Nephron (organoid): Measurements from ENCODE around the gene CNIH1.
"Not testable (repeated sequence)": the region's sequence is repeated elsewhere in the genome, so short reads cannot be mapped to it uniquely, and the experiment has no call there.

Source experiments
- H3K27ac Mint-ChIP-seq, 3 experiments: 2 replicates each; pipeline ENCODE4 v1.8.0; 2020; ENCODE audit warnings: mixed read lengths in 3 of 3, mild to moderate bottlenecking in 2 of 3, moderate library complexity in 1 of 3
- H3K27me3 Mint-ChIP-seq: 2 replicates; pipeline ENCODE4 v1.8.0; 2021; ENCODE audit warnings: low read depth, mild to moderate bottlenecking, moderate library complexity, mixed read lengths
- H3K36me3 Mint-ChIP-seq: 2 replicates; pipeline ENCODE4 v1.8.0; 2020; ENCODE audit warnings: low read depth, mixed read lengths
- H3K4me1 Mint-ChIP-seq: 2 replicates; pipeline ENCODE4 v1.8.0; 2020; ENCODE audit warnings: mixed read lengths
- H3K4me3 Mint-ChIP-seq, 3 experiments: 2 replicates each; pipeline ENCODE4 v1.8.0; 2020; ENCODE audit warnings: mild to moderate bottlenecking in 3 of 3, mixed read lengths in 3 of 3, moderate library complexity in 2 of 3
- H3K9me3 Mint-ChIP-seq: 2 replicates; pipeline ENCODE4 v1.8.0; 2020; ENCODE audit warnings: mixed read lengths
- CTCF ChIP-seq, 3 experiments: fragments of 200-600 bp; sonication (generic); IDR thresholded peaks; one replicate each; pipeline ENCODE4 v1.5.0; 2021; ENCODE audit warnings: antibody characterized with exemption in 3 of 3; ENCODE audit not compliant: unreplicated experiment in 3 of 3

The CNIH1 gene

DNA sequence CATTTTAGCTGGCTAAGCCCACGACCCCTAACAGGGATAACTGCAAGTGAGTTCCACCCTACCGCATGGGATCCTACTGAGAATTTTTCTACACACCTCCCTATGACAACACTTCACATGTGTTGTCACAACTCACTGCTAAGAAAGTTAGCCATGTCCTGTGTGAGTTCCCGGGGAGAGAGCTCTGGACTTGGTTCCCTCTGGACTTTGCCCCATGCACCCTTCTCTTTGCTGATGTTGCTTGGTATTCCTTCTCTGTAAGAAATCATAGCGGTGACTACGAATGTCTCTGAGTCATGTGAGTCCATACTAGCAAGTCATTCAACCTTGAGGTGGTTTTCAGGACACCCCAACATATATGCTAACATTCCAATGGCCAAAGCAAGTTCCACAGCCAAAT is 53.8 kb downstream of the CNIH1 start:
- Mint-ChIP-seq H3K36me3 (no peaks in the 10 kb centered on the region), H3K27ac (no peak overlapping the region), H3K4me3 (no peak overlapping the region), H3K9me3 (no peaks in the 10 kb centered on the region), H3K4me1 (no peaks in the 10 kb centered on the region), H3K27me3 (peaks cover 7% of the 10 kb centered on the region)
- no peak for TF ChIP-seq CTCF (IDR thresholded peaks at IDR 0.05; ENCODE audit: unreplicated experiment in 3 of 3)

DNA sequence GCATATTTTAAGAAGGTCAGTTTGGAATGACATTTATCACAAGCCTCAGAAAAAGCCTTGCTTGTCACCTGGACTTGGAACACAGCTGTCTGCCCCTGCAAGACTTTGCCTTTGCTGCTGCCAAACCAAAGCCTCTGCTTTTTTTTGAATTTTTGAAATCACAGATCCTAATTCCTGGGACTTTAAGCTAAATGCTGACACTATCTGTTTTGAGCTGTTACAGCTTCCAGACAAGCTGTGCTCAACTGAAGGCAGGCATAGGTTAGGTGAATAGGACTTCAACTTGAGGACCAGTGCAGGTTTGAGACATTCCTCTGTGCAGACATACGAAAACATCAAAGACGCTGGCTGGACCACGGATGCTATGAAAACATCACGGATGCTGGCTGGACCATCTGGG is 55.6 kb downstream of the CNIH1 start:
- H3K27ac Mint-ChIP-seq = no peak overlapping the region
- no peaks in the 10 kb centered on the region for H3K9me3 Mint-ChIP-seq
- peaks cover 4% of the 10 kb centered on the region for H3K4me1 Mint-ChIP-seq
- H3K27me3 Mint-ChIP-seq = peaks cover 7% of the 10 kb centered on the region
- no peak for TF ChIP-seq CTCF (IDR thresholded peaks at IDR 0.05; ENCODE audit: unreplicated experiment in 3 of 3)
- H3K4me3 Mint-ChIP-seq = no peak overlapping the region
- H3K36me3 Mint-ChIP-seq = no peaks in the 10 kb centered on the region

- H3K4me3 Mint-ChIP-seq = no peak overlapping the region
- no peaks in the 10 kb centered on the region for H3K36me3 Mint-ChIP-seq
- H3K27ac Mint-ChIP-seq = no peak overlapping the region
- H3K4me1 Mint-ChIP-seq = peaks cover 4% of the 10 kb centered on the region
- no peak for TF ChIP-seq CTCF (IDR thresholded peaks at IDR 0.05; ENCODE audit: unreplicated experiment in 3 of 3)
- H3K9me3 Mint-ChIP-seq = no peaks in the 10 kb centered on the region
- H3K27me3 Mint-ChIP-seq = peaks cover 7% of the 10 kb centered on the region
Measured at GRCh38 chr14:54383835-54384234, 57.3 kb downstream of the CNIH1 start.

- TF ChIP-seq CTCF (IDR thresholded peaks at IDR 0.05; ENCODE audit: unreplicated experiment in 3 of 3) = no peak
- H3K36me3 Mint-ChIP-seq = no peaks in the 10 kb centered on the region
- H3K27me3 Mint-ChIP-seq = peaks cover 7% of the 10 kb centered on the region
- H3K9me3 Mint-ChIP-seq = no peaks in the 10 kb centered on the region
- H3K27ac Mint-ChIP-seq = peak overlapping the region in 1 of 3 experiments; percentile 35
- peaks cover 4% of the 10 kb centered on the region for H3K4me1 Mint-ChIP-seq
- H3K4me3 Mint-ChIP-seq = no peak overlapping the region
Measured at GRCh38 chr14:54381821-54382220, 59.4 kb downstream of the CNIH1 start.

- H3K4me3 Mint-ChIP-seq, H3K9me3 Mint-ChIP-seq, H3K27me3 Mint-ChIP-seq: not testable (repeated sequence)
Measured at GRCh38 chr14:54380558-54380957, 60.6 kb downstream of the CNIH1 start.

DNA sequence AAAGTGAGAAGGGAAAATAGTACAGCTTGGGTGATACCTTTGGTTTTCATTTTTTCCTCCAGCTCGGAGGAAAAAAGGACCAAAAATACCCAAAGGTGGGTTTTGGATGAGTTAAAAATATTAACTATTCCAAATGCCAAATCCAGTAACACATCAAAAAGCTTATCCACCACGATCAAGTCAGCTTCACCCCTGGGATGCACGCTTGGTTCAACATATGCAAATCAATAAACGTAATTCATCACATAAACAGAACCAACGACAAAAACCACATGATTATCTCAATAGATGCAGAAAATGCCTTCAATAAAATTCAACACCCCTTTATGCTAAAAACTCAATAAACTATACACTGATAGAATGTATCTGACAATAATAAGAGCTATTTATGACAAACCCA is 62.3 kb downstream of the CNIH1 start:
- not testable (repeated sequence) for H3K4me3 Mint-ChIP-seq, H3K27me3 Mint-ChIP-seq, H3K27ac Mint-ChIP-seq

More at GRCh38 chr14:54380558-54380957, 60.6 kb downstream of the CNIH1 start:
- not testable (repeated sequence) for H3K4me1 Mint-ChIP-seq, H3K27ac Mint-ChIP-seq, H3K36me3 Mint-ChIP-seq

DNA sequence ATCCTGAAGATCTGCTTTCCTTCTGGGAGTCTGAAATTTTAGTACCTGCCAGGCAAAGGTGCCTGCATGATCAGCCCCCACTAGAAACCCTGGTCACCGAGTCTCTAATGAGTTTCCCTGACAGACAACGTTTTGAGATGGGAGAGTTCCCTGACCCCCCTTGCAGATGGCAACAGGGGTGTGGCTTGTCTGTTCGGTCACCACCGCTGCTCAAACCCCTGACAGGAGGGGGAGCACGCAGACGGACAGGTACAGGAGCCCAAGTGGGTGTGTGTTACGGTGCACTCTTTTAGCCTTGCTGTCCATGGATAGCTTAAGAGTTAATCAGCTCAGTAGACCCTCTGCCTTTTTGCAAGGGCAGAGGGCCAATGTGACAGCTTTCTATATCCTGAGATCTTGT is 63.7 kb downstream of the CNIH1 start:
- Mint-ChIP-seq H3K4me3 (no peak overlapping the region), H3K9me3 (no peaks in the 10 kb centered on the region), H3K4me1 (peaks cover 4% of the 10 kb centered on the region), H3K36me3 (no peaks in the 10 kb centered on the region), H3K27ac (no peak overlapping the region), H3K27me3 (peaks cover 3% of the 10 kb centered on the region)
- no peak for TF ChIP-seq CTCF (IDR thresholded peaks at IDR 0.05; ENCODE audit: unreplicated experiment in 3 of 3)

More for the DNA sequence above, 62.3 kb downstream of the CNIH1 start:
- H3K9me3 Mint-ChIP-seq, H3K4me1 Mint-ChIP-seq, H3K36me3 Mint-ChIP-seq: not testable (repeated sequence)
